T-helper 22 cell (primary cell): ENCODE results near the gene CUX1.

Experiments used
- DNase-seq: peaks from one replicate; pipeline ENCODE4 v3.0.0-alpha.2; 2020; ENCODE audit warnings: low read depth

The CUX1 gene

GRCh38 chr7:102272075-102272916 is 454.9 kb downstream of the CUX1 start:
- peak; percentile 37 for DNase-seq

DNA sequence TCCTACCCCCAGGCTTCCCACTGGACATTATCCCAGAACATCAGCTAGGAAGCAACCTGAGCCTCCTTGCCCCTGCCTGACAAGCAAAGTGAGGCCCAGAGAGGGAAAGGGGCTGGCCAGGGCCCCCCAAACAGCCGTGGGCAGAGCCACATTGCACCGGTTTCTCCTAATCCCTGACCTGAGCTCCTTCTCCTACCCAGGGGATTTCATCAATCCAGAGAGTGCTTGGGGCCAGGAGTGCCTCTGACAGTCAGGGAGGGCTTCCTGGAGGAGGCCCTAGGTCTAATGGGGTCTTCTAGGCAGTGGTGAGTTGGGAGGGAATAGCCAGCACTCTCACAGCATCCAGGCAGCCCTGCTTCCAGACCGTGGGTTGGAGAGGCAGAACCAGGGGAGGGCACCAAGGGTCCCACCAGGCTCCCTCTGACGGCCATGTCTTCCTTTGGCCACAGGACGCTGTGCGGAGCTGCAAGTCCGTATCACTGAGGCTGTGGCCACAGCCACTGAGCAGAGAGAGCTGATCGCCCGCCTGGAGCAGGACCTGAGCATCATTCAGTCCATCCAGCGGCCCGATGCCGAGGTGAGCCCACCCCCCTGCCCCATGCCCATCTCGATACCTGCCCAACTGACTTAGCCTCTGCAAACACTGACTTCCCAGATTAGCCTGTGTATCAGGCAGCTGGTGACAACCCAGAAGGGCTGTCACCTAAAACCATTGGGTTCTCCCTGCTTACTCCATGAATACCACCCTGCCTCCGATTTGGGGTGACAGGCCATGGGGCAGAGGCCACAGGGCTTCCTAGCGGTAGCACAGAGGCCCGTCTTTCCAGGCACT is 455.7 kb downstream of the CUX1 start:
- no peak for DNase-seq

DNA sequence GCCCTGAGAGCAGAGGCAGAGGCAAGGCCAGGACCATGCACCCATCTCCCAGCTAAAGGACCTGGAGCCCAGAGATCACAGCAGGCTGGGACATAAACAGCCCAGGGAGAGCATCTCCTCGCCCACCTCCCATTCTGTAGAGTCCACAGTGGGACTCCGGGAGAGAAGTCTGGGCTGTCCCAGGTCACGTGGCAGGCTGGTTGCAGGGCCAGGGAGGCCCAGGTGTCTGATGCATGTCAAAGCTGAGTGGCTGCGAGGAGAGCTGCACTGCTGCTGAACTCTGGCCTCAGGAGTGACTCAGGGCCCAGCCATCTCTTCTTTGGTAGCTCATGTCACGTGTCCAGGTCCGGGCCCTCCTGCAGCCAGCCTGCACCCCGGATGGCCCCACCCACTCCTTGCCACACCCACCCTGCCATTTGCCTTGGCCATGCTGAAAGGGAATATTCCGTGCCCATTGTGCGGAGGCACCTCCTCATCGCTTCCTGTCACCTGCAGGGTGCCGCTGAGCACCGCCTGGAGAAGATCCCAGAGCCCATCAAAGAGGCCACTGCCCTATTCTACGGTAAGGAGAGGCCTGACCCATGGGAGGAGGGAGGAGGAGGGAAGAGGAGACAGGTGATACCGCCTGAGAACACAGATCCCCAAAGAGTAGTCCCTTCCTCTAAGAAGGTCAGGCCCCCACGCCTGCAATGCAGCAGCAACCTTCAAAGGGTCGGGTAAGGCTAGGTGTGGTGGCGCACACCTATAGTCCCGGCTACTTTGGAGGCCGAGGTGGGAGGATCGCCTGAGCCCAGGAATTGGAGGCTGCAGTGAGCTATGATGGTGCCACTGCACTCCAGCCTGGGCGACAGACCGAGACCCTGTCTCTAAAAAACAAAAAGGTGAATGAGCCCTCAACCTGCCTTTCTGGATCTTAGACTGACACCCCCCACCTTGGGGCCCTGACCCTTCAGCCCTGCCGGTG is 456.6 kb downstream of the CUX1 start:
- DNase-seq, result no peak

DNA sequence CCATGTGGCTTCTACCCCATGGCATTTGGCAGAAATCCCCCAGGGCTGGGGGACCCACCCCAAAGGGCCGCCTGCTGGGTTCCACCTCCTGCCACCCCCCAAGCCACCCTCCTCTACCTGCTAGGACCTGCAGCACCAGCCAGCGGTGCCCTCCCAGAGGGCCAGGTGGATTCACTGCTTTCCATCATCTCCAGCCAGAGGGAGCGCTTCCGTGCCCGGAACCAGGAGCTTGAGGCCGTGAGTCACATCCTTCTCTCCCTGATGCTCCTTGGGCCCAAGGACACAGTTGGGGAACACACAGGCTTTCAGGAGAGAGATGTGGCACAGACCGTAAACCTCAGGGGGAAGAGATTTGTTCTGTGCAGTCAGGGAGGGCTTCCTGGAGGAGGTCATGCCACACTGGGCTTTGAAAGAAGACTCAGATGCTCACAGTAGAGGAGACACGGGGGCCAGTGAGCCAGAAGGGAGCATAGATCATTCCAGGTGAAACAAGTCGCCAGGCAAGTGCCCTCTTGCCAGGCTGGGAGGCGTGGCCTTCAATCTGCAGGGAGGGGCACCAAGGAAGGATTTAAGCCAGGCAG is 457.8 kb downstream of the CUX1 start:
- DNase-seq, result no peak

GRCh38 chr7:102277901-102278300 is 460.5 kb downstream of the CUX1 start:
- DNase-seq, result no peak

DNA sequence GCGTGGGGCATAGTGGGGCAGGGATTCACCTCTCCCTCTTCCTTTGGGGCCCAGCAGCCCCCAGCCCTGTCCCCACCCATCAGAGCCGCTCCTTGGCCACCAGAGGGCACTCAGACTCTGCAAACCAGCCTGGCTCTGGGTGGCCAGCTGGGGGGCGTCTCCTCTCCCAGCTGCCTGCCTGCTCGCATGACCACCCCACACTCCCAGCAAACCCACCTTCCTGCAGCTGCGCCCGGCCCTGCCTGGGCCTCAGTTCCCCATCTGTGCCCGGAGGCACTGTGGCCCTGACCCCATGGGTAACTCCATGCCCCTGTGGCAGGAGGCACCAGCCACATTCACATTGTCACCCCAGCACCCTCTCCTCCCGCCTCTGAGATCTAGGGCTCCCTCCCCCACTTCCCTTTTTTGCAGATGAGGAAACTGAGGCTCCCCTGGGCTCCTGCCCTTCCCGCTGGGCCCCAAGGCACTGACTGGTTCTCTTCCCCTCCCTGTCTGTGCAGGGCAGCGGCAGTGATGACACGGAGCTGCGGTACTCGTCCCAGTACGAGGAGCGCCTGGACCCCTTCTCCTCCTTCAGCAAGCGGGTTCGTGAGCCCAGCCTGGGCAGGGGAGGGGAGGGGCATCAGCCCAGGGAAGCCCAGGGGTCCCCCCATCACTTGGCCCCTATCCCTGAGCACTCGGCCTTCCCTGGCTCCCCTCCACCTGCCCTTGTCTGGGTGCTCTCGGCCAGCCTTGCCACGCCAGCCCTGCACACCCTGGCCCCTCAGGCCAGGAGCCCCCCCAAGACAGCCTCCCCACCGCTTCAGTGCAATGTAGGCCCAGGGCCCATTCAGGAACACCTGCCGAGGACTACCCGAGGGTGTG is 462.3 kb downstream of the CUX1 start:
- peak; percentile 40 for DNase-seq

DNA sequence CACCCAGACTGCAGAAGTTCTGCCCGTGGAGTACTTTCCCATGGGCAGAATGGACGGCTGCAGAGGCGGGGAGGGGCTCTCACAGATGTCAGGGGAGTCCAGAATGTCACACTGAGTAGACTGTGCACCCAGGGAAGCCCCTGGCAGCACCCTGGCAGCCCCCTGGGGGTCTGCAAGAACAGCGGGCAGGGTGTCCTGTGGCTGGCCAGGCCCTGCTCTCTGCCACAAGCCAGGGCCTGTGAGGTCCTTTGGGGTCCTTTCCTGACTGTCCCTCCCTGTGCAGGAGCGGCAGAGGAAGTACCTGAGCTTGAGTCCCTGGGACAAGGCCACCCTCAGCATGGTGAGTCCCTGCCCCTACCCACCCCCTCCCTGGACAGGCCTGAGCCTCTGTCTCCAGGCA is 463.1 kb downstream of the CUX1 start:
- no peak for DNase-seq

- DNase-seq, result no peak
These were observed 464.4 kb downstream of the CUX1 start for GRCh38 chr7:102281785-102282184.

GRCh38 chr7:102282465-102283362 is 465.3 kb downstream of the CUX1 start:
- no peak for DNase-seq

DNA sequence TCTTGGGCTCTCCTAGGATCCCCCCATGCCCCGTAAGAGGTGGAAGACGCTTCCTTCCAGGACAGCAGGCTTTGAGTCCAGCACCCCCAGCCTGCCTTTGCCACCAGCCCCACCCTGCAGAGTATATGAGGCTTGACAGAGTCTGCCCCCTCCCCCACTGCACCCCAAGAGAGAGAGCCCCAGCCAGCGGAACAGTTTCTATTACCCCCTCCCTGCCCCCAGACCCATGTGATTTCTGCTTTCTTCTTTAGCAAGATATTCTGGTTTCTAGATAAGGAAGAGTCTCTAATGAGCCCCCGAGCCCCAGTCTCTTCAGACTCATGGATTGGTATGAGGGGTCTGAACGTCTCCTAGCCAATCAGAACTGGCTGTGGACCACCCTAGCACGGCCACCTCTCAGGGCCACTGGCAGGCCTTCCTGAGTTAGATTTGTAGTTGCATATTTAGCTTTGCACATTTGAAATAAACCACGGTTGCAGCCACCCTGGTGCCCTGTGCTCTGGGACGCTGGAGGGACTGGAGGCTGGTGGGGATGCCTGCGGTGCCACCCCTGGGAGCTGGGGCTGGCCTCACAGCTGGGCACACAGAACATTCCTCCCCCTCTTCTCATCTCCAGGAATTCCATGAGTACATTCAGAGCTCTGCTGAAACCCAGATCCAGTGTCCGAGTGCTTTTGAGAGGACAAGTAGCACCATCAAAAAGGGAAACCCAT is 466.2 kb downstream of the CUX1 start:
- no peak for DNase-seq

DNA sequence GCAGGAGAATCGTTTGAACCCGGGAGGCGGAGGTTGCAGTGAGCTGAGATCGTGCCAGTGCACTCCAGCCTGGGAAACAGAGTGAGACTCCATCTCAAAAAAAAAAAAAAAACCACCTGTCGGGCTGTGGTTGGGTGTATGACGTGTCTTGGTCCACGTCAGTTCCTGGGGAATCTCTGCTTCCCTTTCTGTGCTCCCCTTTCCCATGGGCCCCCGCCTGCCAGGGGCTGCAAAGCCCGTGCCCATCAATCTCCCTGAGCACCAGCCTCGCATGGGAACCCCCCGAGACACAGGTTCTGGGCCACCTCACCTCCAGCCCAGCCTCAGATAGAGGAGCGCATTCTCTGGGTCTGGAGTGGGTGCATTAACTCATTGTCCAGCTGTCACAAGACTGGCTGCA is 467.0 kb downstream of the CUX1 start:
- peak; percentile 54 for DNase-seq

- no peak for DNase-seq
These were observed 467.6 kb downstream of the CUX1 start for GRCh38 chr7:102284891-102285539.

DNA sequence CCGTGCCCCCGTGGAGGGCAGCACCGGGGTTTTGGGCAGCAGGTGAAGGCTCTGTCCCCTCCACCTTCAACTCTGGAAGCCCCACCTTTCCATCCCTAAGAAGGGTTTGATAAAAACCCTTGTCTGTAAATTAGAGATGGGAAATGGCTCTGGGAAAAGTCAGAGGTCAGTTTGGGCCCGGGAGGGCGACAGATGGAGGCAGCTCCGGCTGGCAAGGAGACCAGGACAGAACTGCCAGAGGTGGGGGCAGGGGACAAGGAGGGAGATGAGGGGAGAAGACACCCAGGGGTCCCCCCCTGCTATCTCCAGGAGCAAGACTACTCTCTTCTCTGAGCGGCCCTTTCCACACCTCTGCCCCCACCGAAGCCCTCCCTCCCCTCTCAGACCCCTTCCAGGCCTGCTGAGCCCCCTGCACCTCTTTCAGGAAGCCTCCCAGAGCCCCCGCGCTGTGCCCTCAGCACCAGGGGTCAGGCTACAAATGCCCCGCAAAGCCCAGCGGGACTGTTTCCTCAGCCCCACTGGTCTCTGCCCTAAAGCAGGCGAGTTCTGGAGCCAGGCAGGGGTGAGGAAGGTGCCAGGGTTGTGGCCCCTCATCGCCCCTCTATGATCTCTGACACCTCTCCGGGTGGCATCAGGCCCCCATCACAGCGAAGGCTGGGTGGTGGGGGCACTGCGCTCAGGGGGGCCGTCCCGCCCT is 468.3 kb downstream of the CUX1 start:
- no peak for DNase-seq

GRCh38 chr7:102286237-102287110 is 469.0 kb downstream of the CUX1 start, which contains the start of gene SH2B2:
TSS of gene SH2B2 (plus strand) at chr7:102286868. CDS start at chr7:102300551, 13,683 bp downstream.
- peak; percentile 32 for DNase-seq

DNA sequence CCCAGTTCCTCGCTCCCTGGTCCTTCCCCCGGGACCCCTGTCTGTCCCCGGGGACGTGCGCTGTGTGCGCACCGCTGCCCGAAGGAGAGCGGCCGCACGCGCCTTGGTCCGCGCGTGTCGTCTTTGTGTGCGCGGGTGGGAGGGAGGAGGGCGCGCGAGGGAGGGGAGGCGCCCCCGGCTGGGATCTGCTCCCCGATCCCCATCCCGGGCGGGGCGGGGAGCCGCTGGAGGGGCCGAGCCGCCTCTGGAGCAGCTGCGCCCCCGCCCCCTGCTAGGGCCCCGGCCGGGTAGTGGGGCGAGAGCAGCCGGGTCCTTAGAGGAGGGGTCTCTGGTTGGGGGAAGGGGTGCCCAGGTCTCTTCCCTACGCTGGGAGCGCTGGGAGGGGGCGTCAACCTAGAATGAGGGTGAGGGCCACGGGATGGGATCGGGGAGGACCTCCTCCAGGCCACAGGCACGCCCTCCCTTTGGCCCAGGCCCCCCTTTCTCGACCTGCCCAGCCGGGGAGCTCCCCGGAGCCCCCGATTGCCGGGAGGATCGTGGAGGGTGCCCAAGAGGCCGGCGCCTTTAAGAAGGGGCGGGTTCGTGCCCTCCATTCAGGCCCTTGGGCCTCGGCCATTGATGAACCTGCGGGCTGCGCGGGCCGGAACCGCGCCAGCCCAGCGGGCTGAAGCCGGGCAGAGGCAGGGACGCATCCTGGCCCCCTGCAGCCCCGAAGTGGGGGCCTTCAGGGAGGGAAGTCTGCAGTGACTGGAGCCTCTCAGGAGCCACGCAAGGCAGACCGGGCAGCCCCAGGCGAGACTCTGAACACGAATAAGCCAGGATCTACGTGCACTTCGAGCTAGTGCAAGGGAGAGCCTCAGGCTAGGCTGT is 469.9 kb downstream of the CUX1 start:
- no peak for DNase-seq

GRCh38 chr7:102287981-102288278 is 470.5 kb downstream of the CUX1 start:
- no peak for DNase-seq
